Body of pancreas (tissue), 4 donors: ENCODE results near the gene SUGT1. TPM values are rescaled to one million over a fixed set of nuclear protein-coding genes. Genes with fewer than 3 reads are reported as not detected.

Source experiments
- ATAC-seq: fragments of 150-250 bp; one replicate; pipeline ENCODE4 v1.9.1; 2016
- DNase-seq, 4 donors: peaks; one replicate each; pipeline ENCODE4 v3.0.0-alpha.2; 2019
- H3K27ac ChIP-seq, 4 donors: fragments of 200-600 bp; sonication (generic); 1 replicate in 3 of 4; 2 replicates in 1 of 4; pipeline versions ENCODE4 v1.5.1 to v1.6.1; 2016 to 2019; ENCODE audit warnings: mild to moderate bottlenecking in 1 of 4, mixed read lengths in 1 of 4, moderate library complexity in 1 of 4
- H3K27me3 ChIP-seq, 2 donors: fragments of 200-600 bp; sonication (generic); one replicate each; pipeline ENCODE4 v1.6.0; 2016; ENCODE audit warnings: mild to moderate bottlenecking in 1 of 2
- H3K36me3 ChIP-seq, 2 donors: fragments of 200-600 bp; sonication (generic); replicated peaks in 1 of 2; 2 replicates each; pipeline ENCODE4 v1.5.1; 2016; ENCODE audit warnings: low read depth in 2 of 2; ENCODE audit not compliant: insufficient read depth in 1 of 2
- H3K4me1 ChIP-seq: fragments of 200-600 bp; sonication (generic); one replicate; pipeline ENCODE4 v1.6.0; 2016
- H3K4me3 ChIP-seq, 2 donors: fragments of 200-600 bp; sonication (generic); 1 replicate in 1 of 2; 2 replicates in 1 of 2; pipeline ENCODE4 v1.5.1; 2016 to 2019
- H3K9me3 ChIP-seq, 3 donors: fragments of 200-600 bp; sonication (generic); 1 replicate in 2 of 3; 2 replicates in 1 of 3; pipeline ENCODE4 v1.5.1; 2016
- CTCF ChIP-seq, 7 experiments: fragments of 450-650 bp in 4 of 7; fragments of 200-600 bp in 3 of 7; sonication (generic) in 3 of 7; IDR thresholded peaks; one replicate each; pipeline ENCODE4 v1.5.1; 2016 to 2019; ENCODE audit warnings: antibody characterized with exemption in 7 of 7
- POLR2A ChIP-seq, 3 donors: fragments of 450-650 bp; IDR thresholded peaks; one replicate each; pipeline ENCODE4 v1.6.1; 2016; ENCODE audit warnings: antibody characterized with exemption in 3 of 3, mild to moderate bottlenecking in 2 of 3
- WGBS, 2 donors: methylation state at CpG; one replicate each; pipeline ENCODE4 v1.1.5; 2017; 5-methylcytosine and 5-hydroxymethylcytosine counted together
- intact Hi-C: fragments of 100-400 bp; cut with DNase I; formaldehyde crosslinking; loops from one replicate; pipeline ENCODE4 v1.15.1; 2023
- total RNA-seq, 2 donors: library from RNA; depleted of rRNA; stranded (reverse); fragments of >200 nt; gene quantifications; one replicate each; pipeline ENCODE4 v1.1.0, GENCODE V29; 2016

Gene SUGT1
- total RNA-seq, 2 donors from 2014 or later: 12.5 to 31.4 TPM

GRCh38 chr13:52725302-52725701 is 72.7 kb downstream of the SUGT1 start:
- intact Hi-C loops: no loop called here
- ATAC-seq (no peak), DNase-seq (no peak)
- TF ChIP-seq CTCF (IDR thresholded peaks at IDR 0.05) (no peak), POLR2A (IDR thresholded peaks at IDR 0.05) (no peak)
- no peaks in the 10 kb centered on the region for H3K36me3 ChIP-seq
- no peaks in the 10 kb centered on the region for H3K27me3 ChIP-seq
- no peaks in the 10 kb centered on the region for H3K9me3 ChIP-seq
- WGBS, 2 donors: 79 to 85% methylated on average over 1 of the region's 1 CpG
- H3K4me1 ChIP-seq: no peaks in the 10 kb centered on the region
- no peak overlapping the region for H3K4me3 ChIP-seq
- no peak overlapping the region for H3K27ac ChIP-seq

DNA sequence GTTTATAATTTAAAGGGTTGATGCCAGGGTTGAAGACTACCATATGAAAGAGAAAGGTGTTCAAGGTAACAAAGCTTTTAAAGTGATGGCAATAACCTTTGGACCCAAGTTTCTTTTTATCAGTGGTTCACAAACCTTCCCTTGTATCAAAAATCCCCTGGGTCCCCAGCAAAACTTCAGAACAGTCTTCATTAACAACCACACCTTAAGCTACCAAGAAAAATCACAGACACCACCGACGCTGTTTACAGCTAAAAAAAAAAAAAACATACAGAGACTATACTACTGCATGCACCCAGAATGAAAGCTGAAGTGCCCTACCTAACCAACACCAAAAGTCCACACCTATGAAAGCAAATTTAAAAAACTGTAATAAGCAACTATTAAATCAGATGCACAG is 73.6 kb downstream of the SUGT1 start:
- no peaks in the 10 kb centered on the region for H3K4me1 ChIP-seq
- H3K36me3 ChIP-seq: no peaks in the 10 kb centered on the region
- 57 to 70% methylated on average over 2 of the region's 2 CpGs for WGBS, 2 donors
- H3K27me3 ChIP-seq: no peaks in the 10 kb centered on the region
- ATAC-seq (no peak), DNase-seq (no peak)
- no peak overlapping the region for H3K4me3 ChIP-seq
- no peak overlapping the region for H3K27ac ChIP-seq
- no peak for TF ChIP-seq POLR2A (IDR thresholded peaks at IDR 0.05)
- no peak for TF ChIP-seq CTCF (IDR thresholded peaks at IDR 0.05)
- no peaks in the 10 kb centered on the region for H3K9me3 ChIP-seq
- intact Hi-C loops: no loop called here

GRCh38 chr13:52734075-52734623 is 81.5 kb downstream of the SUGT1 start:
- 56 to 61% methylated on average over 4 of the region's 4 CpGs for WGBS, 2 donors
- Histone ChIP-seq H3K36me3 (no peaks in the 10 kb centered on the region), H3K27me3 (peaks cover 0 to 9% of the 10 kb centered on the region in 2 donors), H3K4me3 (no peak overlapping the region), H3K27ac (no peak overlapping the region), H3K4me1 (peaks cover 8% of the 10 kb centered on the region), H3K9me3 (no peaks in the 10 kb centered on the region)
- DNase-seq (no peak), ATAC-seq (no peak)
- TF ChIP-seq POLR2A (IDR thresholded peaks at IDR 0.05) (no peak), CTCF (IDR thresholded peaks at IDR 0.05) (no peak)
- intact Hi-C loops: no loop called here

DNA sequence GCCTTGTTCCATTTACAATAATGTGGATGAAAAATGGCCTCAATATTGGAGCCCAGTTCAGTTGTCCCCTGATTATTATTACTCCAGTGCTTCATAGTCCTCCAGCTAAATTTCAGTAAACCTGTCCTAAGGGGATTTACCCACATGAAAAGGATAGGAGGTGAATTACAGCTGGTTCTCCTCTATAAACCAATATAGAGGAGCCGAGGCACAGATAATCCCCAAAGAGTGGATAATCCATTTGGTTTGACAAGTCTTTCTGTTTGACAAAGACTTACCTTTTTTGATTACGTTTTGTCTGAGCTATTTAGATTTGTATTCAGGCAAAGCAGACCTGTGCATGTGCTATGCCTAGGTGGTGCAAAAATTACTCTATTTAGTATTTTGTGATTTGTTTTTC is 84.3 kb downstream of the SUGT1 start:
- 77 to 83% methylated on average over 2 of the region's 2 CpGs for WGBS, 2 donors
- H3K27me3 ChIP-seq: peaks cover 0 to 18% of the 10 kb centered on the region in 2 donors

More for the DNA sequence above, 84.3 kb downstream of the SUGT1 start:
- peaks cover 11% of the 10 kb centered on the region for H3K4me1 ChIP-seq
- intact Hi-C loops: no loop called here
- H3K9me3 ChIP-seq: no peaks in the 10 kb centered on the region
- no peak overlapping the region for H3K4me3 ChIP-seq
- no peak overlapping the region for H3K27ac ChIP-seq
- no peaks in the 10 kb centered on the region for H3K36me3 ChIP-seq
- DNase-seq: no peak
- no peak for ATAC-seq
- no peak for TF ChIP-seq POLR2A (IDR thresholded peaks at IDR 0.05)
- TF ChIP-seq CTCF (IDR thresholded peaks at IDR 0.05): no peak
